MM.1S (cell line): ENCODE data around the gene TOR1AIP2.

Experiments
- CTCF ChIP-seq: fragments of 300-600 bp; sonication (generic); IDR thresholded peaks from 2 replicates; pipeline ENCODE4 v1.5.1; 2016; ENCODE audit warnings: antibody characterized with exemption, low read length, mixed read lengths
- EZH2 ChIP-seq: fragments of 300-600 bp; sonication (generic); optimal IDR thresholded peaks from 2 replicates; pipeline ENCODE3; 2017; ENCODE audit warnings: low read depth, mild to moderate bottlenecking, antibody characterized with exemption, low read length, mixed read lengths

GRCh38 chr1:179865377-179865776 is 12.2 kb downstream of the TOR1AIP2 start:
- TF ChIP-seq EZH2 = no peak
- TF ChIP-seq CTCF = no peak
